Peyer's patch (tissue), 4 donors: Measurements from ENCODE around the gene FAT3.

Source experiments
- CTCF ChIP-seq, 6 experiments: fragments of 450-650 bp in 4 of 6; fragments of 200-600 bp in 2 of 6; sonication (generic) in 1 of 6; IDR thresholded peaks; one replicate each; pipeline ENCODE4 v1.5.1; 2017 to 2019; ENCODE audit warnings: antibody characterized with exemption in 6 of 6, mild to moderate bottlenecking in 3 of 6, moderate library complexity in 1 of 6
- POLR2A ChIP-seq, 2 donors: fragments of 450-650 bp; IDR thresholded peaks; one replicate each; pipeline ENCODE4 v1.5.1; 2017; ENCODE audit warnings: antibody characterized with exemption in 2 of 2, mild to moderate bottlenecking in 2 of 2, moderate library complexity in 2 of 2

GRCh38 chr11:92240916-92241315, 16.3 kb downstream of the FAT3 start:
- TF ChIP-seq POLR2A (IDR thresholded peaks at IDR 0.05) (no peak), CTCF (IDR thresholded peaks at IDR 0.05) (no peak)
